ENCODE data around the gene FFAR3. TPM values are rescaled to one million over a fixed set of nuclear protein-coding genes. Genes with fewer than 3 reads are reported as not detected.

The FFAR3 gene
- total and polyA plus RNA-seq, 9 donors, result 0.12 to 0.43 (median 0.18) TPM; not detected in 4

- 87 to 91% (median 91%) methylated on average over 6 of the region's 6 CpGs for WGBS, 3 donors
- no peak for DNase-seq
- Histone ChIP-seq H3K27ac (no peak overlapping the region), H3K4me1 (ENCODE audit: insufficient read depth) (no peaks in the 10 kb centered on the region), H3K4me3 (no peak overlapping the region), H3K27me3 (no peaks in the 10 kb centered on the region), H3K36me3 (no peaks in the 10 kb centered on the region), H3K9me3 (no peaks in the 10 kb centered on the region)
- intact Hi-C loops (cut with DNase I), result no loop called here
- no peak for TF ChIP-seq CTCF (IDR thresholded peaks at IDR 0.05)
- TF ChIP-seq EP300 (IDR thresholded peaks at IDR 0.05), result no peak
- no peak for TF ChIP-seq POLR2A (IDR thresholded peaks at IDR 0.05)
These were observed 30.2 kb downstream of the FFAR3 start for GRCh38 chr19:35388277-35389054.

- no peak for DNase-seq
- Histone ChIP-seq H3K27me3 (no peaks in the 10 kb centered on the region), H3K4me3 (no peak overlapping the region), H3K27ac (no peak overlapping the region), H3K36me3 (no peaks in the 10 kb centered on the region), H3K9me3 (no peaks in the 10 kb centered on the region), H3K4me1 (ENCODE audit: insufficient read depth) (no peaks in the 10 kb centered on the region)
- TF ChIP-seq POLR2A (IDR thresholded peaks at IDR 0.05), result no peak
- TF ChIP-seq CTCF (IDR thresholded peaks at IDR 0.05), result no peak
- no peak for TF ChIP-seq EP300 (IDR thresholded peaks at IDR 0.05)
- intact Hi-C loops (cut with DNase I), result no loop called here
- WGBS, 3 donors, result 76 to 82% (median 77%) methylated on average over 6 of the region's 6 CpGs
These were observed 31.1 kb downstream of the FFAR3 start for GRCh38 chr19:35389192-35389861.

GRCh38 chr19:35392742-35393715 lies 34.8 kb downstream of the FFAR3 start:
- Histone ChIP-seq H3K27me3 (no peaks in the 10 kb centered on the region), H3K9me3 (no peaks in the 10 kb centered on the region), H3K4me3 (no peak overlapping the region), H3K4me1 (ENCODE audit: insufficient read depth) (no peaks in the 10 kb centered on the region), H3K36me3 (no peaks in the 10 kb centered on the region), H3K27ac (no peak overlapping the region)
- TF ChIP-seq CTCF (IDR thresholded peaks at IDR 0.05) (no peak), POLR2A (IDR thresholded peaks at IDR 0.05) (no peak), EP300 (IDR thresholded peaks at IDR 0.05) (no peak)
- DNase-seq, result no peak
- 76 to 85% (median 77%) methylated on average over 5 of the region's 5 CpGs for WGBS, 3 donors
- intact Hi-C loops (cut with DNase I), result no loop called here
